Measurements from ENCODE around the gene TGFBR1. TPM values are rescaled to one million over a fixed set of nuclear protein-coding genes. Genes with fewer than 3 reads are reported as not detected.

TGFBR1 gene
- total and polyA plus RNA-seq, 2 donors (not counting 3 experiments of a cell fraction or from before 2014, with no cell fraction given): 5.8 to 18.6 TPM

DNA sequence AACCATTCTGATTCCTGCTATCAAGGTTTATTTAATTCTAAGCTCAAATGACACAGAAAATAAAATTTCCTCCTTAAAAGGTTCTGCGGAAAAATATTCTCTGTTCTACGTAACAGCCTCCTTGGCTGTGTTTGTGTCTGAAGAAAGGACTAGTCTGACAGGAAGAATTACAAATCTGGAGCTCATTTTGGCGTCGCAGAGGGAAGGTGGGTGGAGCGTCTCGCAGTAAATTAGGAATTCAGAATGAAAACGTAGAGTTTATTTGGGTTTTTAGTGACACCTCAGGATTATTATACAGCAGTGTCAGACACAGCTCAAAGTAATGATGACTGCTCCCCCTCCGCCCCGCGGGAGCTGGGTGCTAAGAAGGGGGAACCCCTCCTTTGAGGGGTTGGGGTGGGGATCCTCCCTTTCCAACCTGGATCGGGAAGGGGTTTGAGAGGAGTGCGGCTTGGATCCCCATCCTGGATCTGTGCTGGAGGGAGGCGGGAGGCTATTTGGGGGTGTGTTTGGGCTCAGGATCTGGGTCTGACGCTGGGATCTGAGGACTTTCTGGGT is 933 bp upstream of the TGFBR1 start:
- no peak overlapping the region for H3K27ac ChIP-seq (ENCODE audit: insufficient read depth, low read depth, low read length)
- no peaks in the 10 kb centered on the region for H3K79me2 ChIP-seq (ENCODE audit: control insufficient read depth, insufficient read depth, low read length)
- H3K4me1 ChIP-seq (ENCODE audit: control insufficient read depth, extremely low read depth, insufficient read depth, low read length): peaks cover 13% of the 10 kb centered on the region
- no peaks in the 10 kb centered on the region for H3K9me3 ChIP-seq (replicated peaks; ENCODE audit: control insufficient read depth, insufficient read depth, low read length)
- H3K4me3 ChIP-seq (replicated peaks in 1 of 3; ENCODE audit: insufficient read depth in 1 of 3, low read depth in 1 of 3, low read length in 3 of 3): peak overlapping the region; percentile 42 to 84 (median 57)
- POLR2A ChIA-PET: no interaction called here
- BruUV-seq (replicated peaks): TSS peak; percentile 50
- H3K9me1 ChIP-seq (replicated peaks; ENCODE audit: control insufficient read depth, extremely low read depth, insufficient read depth, low read length): no peaks in the 10 kb centered on the region
- H2AFZ ChIP-seq (ENCODE audit: low read depth, low read length): peak overlapping the region; percentile 92
- H3K36me3 ChIP-seq (ENCODE audit: control insufficient read depth in 2 of 2, extremely low read depth in 1 of 2, insufficient read depth in 2 of 2, low read length in 2 of 2): no peaks in the 10 kb centered on the region
- no peak for FAIRE-seq
- H3K9ac ChIP-seq (replicated peaks; ENCODE audit: extremely low read depth, insufficient read depth, low read length): peak overlapping the region; percentile 22
- intact Hi-C loops (cut with micrococcal nuclease): loop anchor here (2.0 kb wide), 3 partner anchors 19 to 717 kb away; partner anchors contain the start of gene NR4A3
- peak overlapping the region; percentile 75 for H3K4me2 ChIP-seq (ENCODE audit: insufficient read depth, low read length)
- no peaks in the 10 kb centered on the region for H4K20me1 ChIP-seq (replicated peaks; ENCODE audit: control insufficient read depth, extremely low read depth, insufficient read depth, low read length)
- peak; percentile 24 for DNase-seq (ENCODE audit: low read depth, low spot score)
- TF ChIP-seq POLR2AphosphoS5 (IDR thresholded peaks at IDR 0.05; ENCODE audit: insufficient read depth, low read depth, low read length) (no peak), JUN (IDR thresholded peaks at IDR 0.05; ENCODE audit: borderline replicate concordance, insufficient read depth, insufficient read length, low read depth) (no peak), FOS (IDR thresholded peaks at IDR 0.05; ENCODE audit: borderline replicate concordance, insufficient read depth, low read length) (no peak), MYC (IDR thresholded peaks at IDR 0.05; ENCODE audit: low read depth, low read length) (no peak)
- no peaks in the 10 kb centered on the region for H3K27me3 ChIP-seq (ENCODE audit: control insufficient read depth in 2 of 2, insufficient read depth in 2 of 2, low read length in 2 of 2)
- CTCF ChIA-PET: interaction anchor here (0.7 to 3.1 kb wide), 14 partner anchors 10 to 255 kb away, joined by 3 to 11 read pairs (median 3); no protein-coding TSS in a partner anchor
- dilution Hi-C loops (cut with MboI; ENCODE audit: extremely low pct_ligation_motif_present, low sequenced_read_pairs): no loop called here

DNA sequence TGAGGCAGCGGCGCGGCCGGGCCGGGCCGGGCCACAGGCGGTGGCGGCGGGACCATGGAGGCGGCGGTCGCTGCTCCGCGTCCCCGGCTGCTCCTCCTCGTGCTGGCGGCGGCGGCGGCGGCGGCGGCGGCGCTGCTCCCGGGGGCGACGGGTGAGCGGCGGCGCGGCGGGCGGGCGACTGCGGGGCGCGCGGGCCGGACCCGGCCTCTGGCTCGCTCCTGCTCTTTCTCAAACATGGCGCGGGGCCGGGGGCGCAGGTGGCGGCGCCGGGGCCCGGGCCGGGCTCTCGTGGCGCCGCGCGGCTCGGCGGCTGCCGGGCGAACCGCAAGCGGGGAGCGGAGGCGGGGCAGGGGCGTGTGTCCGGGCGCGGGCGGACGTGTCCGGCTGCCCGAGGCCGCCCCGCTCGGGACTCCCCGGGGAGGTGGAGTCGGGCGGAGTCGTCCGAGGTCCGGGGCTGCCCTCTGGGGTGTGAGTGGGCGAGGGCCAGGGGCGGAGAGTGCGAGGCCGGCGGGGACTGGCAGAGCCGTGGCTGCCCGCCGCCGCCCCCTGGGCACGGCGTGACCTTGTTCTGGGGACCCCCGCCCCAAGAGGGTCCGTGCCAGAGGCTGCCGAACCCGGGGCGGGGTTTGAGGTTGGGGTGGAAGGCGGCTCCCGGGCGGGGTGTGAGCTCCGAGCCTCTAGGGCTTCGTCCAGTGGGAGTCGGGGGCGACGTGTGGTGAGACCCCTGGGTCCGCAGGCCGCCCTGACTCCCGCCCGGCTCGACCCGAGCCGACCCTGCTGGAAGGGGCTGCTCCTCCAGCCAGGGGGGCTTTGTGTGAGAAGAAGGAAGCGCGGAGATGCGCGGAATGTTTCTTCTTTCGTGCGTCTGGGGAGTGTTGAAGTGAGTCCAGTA is 485 bp downstream of the TGFBR1 start:
- Histone ChIP-seq H3K27me3 (ENCODE audit: control insufficient read depth in 2 of 2, insufficient read depth in 2 of 2, low read length in 2 of 2) (no peaks in the 10 kb centered on the region), H3K4me3 (replicated peaks in 1 of 3; ENCODE audit: insufficient read depth in 1 of 3, low read depth in 1 of 3, low read length in 3 of 3) (peak overlapping the region; percentile 33 to 84 (median 57)), H3K27ac (ENCODE audit: insufficient read depth, low read depth, low read length) (peak overlapping the region; percentile 38), H2AFZ (ENCODE audit: low read depth, low read length) (peak overlapping the region; percentile 56), H3K4me1 (ENCODE audit: control insufficient read depth, extremely low read depth, insufficient read depth, low read length) (peaks cover 13% of the 10 kb centered on the region), H3K36me3 (ENCODE audit: control insufficient read depth in 2 of 2, extremely low read depth in 1 of 2, insufficient read depth in 2 of 2, low read length in 2 of 2) (no peaks in the 10 kb centered on the region), H3K4me2 (ENCODE audit: insufficient read depth, low read length) (peak overlapping the region; percentile 84), H3K79me2 (ENCODE audit: control insufficient read depth, insufficient read depth, low read length) (peaks cover 5% of the 10 kb centered on the region), H3K9ac (replicated peaks; ENCODE audit: extremely low read depth, insufficient read depth, low read length) (peak overlapping the region; percentile 74), H4K20me1 (replicated peaks; ENCODE audit: control insufficient read depth, extremely low read depth, insufficient read depth, low read length) (no peaks in the 10 kb centered on the region), H3K9me1 (replicated peaks; ENCODE audit: control insufficient read depth, extremely low read depth, insufficient read depth, low read length) (no peaks in the 10 kb centered on the region), H3K9me3 (replicated peaks; ENCODE audit: control insufficient read depth, insufficient read depth, low read length) (no peaks in the 10 kb centered on the region)
- TF ChIP-seq FOS (IDR thresholded peaks at IDR 0.05; ENCODE audit: borderline replicate concordance, insufficient read depth, low read length) (no peak), JUN (IDR thresholded peaks at IDR 0.05; ENCODE audit: borderline replicate concordance, insufficient read depth, insufficient read length, low read depth) (no peak), POLR2A (IDR thresholded peaks at IDR 0.05; ENCODE audit: low read depth, low read length) (no peak), POLR2AphosphoS5 (IDR thresholded peaks at IDR 0.05; ENCODE audit: insufficient read depth, low read depth, low read length) (no peak), MYC (IDR thresholded peaks at IDR 0.05; ENCODE audit: low read depth, low read length) (no peak), GATA2 (IDR thresholded peaks at IDR 0.05; ENCODE audit: insufficient read depth, insufficient read length, low read depth, low read length) (no peak), EZH2 (IDR thresholded peaks at IDR 0.05; ENCODE audit: borderline replicate concordance, low read depth, low read length, severe bottlenecking) (no peak)
- TF ChIP-seq, protein P1, sequence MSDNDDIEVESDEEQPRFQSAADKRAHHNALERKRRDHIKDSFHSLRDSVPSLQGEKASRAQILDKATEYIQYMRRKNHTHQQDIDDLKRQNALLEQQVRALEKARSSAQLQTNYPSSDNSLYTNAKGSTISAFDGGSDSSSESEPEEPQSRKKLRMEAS (IDR thresholded peaks at IDR 0.05; ENCODE audit: insufficient read depth, insufficient read length): no peak
- TF ChIP-seq, protein P2, sequence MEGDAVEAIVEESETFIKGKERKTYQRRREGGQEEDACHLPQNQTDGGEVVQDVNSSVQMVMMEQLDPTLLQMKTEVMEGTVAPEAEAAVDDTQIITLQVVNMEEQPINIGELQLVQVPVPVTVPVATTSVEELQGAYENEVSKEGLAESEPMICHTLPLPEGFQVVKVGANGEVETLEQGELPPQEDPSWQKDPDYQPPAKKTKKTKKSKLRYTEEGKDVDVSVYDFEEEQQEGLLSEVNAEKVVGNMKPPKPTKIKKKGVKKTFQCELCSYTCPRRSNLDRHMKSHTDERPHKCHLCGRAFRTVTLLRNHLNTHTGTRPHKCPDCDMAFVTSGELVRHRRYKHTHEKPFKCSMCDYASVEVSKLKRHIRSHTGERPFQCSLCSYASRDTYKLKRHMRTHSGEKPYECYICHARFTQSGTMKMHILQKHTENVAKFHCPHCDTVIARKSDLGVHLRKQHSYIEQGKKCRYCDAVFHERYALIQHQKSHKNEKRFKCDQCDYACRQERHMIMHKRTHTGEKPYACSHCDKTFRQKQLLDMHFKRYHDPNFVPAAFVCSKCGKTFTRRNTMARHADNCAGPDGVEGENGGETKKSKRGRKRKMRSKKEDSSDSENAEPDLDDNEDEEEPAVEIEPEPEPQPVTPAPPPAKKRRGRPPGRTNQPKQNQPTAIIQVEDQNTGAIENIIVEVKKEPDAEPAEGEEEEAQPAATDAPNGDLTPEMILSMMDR (IDR thresholded peaks at IDR 0.05; ENCODE audit: extremely low read depth in 1 of 2, insufficient read depth in 1 of 2, low read depth in 1 of 2, low read length in 2 of 2): no peak
- CTCF ChIA-PET: interaction anchor here (0.6 to 3.1 kb wide), 10 partner anchors 9 to 256 kb away, joined by 3 to 11 read pairs (median 4); no protein-coding TSS in a partner anchor
- BruUV-seq (replicated peaks): no TSS peak
- intact Hi-C loops (cut with micrococcal nuclease): loop anchor here (2.0 kb wide), 3 partner anchors 21 to 715 kb away; partner anchors contain the start of gene NR4A3
- peak; percentile 56 for FAIRE-seq
- dilution Hi-C loops (cut with MboI; ENCODE audit: extremely low pct_ligation_motif_present, low sequenced_read_pairs): no loop called here
- DNase-seq (ENCODE audit: low read depth, low spot score): peak; percentile 68
- POLR2A ChIA-PET: no interaction called here
